Raji (cell line): Measurements from ENCODE around the gene HMCN1.

ENCODE experiments used
- POLR2A ChIP-seq: IDR thresholded peaks from 2 replicates; pipeline ENCODE4 v1.6.1; 2011; ENCODE audit warnings: low read depth, low read length, control low read depth; ENCODE audit not compliant: insufficient read depth

Gene HMCN1

DNA sequence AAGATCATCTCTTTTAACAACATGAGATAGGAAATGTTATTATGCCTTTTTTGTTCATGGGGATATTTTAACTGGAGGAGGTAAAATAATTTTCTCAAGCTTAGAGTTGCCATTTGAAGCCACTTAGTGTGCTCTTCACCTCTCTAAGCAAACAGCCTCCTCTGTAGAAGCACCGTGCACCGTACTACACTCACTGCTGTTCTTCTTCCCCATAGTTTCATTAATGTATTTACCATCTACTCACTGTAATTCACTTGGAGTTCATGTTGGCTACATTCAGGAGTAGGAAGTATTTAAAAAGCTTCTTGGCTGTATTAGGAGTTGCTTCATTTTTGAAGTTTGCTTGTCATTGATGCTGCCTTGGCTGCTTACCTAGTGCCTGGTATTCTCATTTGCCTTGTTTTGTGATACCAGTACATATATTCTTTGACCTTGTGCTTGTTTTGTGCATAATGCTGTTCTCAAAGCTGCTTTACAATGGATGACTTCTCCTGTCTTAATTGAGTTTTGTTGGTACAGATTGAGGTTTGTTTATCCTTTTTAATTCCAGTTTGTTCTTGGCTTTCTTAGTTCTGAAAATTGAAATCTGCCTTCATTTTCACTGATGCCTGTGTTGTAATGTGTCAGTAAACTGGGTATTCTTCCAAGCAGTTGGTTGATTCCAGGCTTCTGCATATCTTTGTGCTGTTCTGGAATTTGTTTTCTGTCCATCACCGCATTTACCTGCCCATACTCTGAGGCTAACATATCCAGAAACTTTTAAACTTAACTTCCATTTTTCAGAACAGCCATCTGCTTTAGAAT lies 240.4 kb downstream of the HMCN1 start:
- TF ChIP-seq POLR2A, result no peak

DNA sequence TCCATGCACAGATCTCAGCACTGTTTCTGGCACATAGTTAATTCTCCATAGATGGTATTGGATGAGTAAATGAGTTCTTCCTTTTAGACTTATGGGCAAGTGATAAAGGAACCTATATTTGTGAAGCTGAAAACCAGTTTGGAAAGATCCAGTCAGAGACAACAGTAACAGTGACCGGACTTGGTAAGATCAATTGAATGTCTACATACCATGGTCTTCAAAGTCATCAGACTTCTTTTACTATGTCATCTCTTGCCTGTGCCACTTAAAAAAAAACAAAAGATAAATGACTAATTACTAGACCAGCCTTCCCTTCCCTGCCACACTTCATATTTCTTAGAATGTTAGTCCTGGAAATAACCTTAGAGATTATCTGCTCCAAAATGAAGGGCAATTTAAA lies 246.7 kb downstream of the HMCN1 start:
- TF ChIP-seq POLR2A, result no peak

DNA sequence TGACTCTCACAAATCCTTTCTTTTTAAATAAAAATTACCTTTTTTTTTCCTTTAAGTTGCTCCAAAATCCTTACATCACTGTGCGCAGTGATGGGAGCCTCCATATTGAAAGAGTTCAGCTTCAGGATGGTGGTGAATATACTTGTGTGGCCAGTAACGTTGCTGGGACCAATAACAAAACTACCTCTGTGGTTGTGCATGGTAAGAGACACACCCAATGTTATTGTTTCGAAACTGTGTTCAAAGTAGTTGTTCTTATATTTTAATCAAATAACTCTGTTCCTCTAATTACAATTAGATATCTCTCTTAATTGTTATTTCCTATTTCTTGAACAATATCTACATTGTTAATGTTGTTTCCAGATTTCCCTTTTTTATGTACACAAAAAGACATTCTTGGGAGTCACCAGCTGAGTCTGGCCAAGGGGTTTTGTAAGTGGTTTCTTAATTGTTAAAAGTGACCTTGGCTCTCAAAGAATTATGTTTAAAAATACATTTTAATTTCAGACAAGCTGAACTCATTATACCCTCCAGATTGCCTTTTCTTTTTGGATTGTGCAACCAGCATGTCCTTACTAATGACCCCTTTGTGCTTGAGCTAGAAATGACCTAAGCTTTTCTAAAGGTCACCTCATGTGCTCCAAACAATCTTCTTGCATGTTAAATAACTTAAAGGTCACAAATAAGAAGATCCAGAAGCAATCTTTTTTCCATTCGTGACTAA lies 250.1 kb downstream of the HMCN1 start:
- no peak for TF ChIP-seq POLR2A

DNA sequence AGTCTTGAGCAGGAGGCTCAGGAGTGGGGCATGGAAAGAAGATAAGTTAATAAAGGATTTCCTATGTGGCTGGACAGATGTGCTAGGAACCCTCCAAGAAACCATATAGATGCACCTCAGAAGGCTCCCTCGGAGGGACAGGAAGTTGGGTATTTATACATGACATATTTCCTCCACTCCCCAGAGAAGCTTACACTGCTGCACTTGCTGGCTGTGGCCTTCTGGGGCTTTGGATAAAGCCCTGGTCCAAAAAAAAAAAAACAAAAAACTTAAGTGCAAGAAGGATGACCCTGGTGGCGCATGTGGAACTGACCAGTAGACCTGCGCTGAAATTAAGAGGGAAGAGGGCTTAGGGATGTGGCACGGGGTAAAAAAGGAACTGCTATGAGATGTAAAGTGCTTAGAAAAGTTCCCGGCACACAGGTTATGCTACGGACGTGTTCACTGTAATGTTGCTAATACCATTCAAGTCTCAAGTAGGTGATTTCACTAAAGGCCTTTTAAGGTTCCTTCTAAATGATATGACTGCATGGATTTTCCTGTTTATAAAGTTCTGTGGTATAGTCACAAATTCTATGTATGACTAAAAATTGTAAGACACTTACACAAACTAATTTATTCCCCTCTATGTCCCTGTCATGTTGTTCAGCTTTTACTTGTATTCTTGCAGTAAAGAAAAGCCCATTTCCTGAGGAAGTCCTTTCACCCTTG lies 253.6 kb downstream of the HMCN1 start:
- TF ChIP-seq POLR2A, result no peak

DNA sequence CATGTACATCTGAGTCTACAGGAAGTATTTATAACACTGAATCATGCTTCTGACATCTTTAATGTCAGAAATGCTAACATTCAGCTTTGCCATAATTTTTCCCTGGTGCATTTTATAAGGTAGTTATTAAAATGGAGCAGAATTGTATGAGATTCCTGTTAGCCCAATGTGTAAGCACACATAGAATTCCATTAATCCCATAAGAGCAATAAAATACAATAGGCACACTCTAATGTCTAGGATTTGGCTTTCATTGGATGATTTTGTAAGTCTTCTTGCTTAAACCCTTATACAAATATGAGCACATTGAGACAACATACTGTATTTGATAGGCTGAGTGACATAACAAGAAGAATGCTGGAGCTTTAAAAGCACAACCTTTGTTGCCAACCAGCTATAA lies 256.4 kb downstream of the HMCN1 start:
- no peak for TF ChIP-seq POLR2A

DNA sequence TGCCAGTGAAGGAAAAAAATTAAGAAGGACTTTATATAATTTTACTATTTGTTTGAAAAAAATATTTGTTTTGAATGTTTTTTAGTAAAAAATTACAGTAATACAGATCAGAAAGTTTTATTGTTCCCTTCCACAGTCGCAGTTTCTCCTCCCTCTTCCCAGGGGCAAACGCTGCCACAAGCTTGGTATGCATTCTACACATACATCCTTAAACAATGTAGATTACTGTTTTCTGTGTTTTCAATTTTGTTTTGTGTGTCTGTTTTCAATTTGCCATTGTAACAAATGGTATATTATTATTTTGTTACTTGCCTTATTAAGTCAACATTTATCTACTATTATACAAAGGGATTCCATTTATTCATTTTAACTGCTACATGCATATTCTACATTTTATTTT lies 257.1 kb downstream of the HMCN1 start:
- no peak for TF ChIP-seq POLR2A

DNA sequence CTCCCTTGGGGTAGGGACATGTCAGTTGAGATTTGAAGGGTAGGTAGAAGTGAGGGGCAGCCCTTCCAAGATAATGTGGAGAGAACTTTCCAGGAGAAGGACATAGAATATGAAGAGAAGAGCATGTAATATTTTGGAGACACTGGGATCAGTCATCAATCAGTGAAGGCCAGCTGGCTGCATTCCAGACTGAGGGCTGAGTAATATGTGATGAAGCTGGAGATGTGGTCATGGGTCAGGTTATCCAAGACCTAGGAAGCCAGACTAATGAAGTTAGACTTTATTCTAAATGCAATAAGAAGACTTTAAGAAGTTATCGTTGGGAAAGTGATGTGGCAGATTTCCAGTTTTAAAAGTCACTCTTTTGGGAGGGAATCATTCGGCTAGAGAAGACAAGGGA lies 262.0 kb downstream of the HMCN1 start:
- no peak for TF ChIP-seq POLR2A

DNA sequence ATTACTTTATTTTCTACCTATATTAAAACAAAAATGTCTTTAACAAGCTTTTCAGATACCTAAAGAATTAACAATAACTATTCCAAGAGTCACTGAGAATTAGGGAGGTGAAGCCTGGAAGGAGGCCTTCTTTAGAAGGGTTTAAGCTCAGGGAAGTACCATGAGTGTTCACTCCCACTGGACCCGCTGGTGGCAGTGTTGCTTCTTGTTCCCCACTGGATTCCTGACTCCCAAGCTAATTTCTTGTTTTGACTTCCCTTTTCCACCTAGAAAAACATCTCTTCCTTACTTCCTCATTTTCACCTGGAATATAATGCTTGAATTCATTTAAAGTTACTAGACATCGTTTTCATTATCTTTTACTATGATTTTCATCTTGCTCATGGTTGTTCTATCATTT lies 264.2 kb downstream of the HMCN1 start:
- no peak for TF ChIP-seq POLR2A

DNA sequence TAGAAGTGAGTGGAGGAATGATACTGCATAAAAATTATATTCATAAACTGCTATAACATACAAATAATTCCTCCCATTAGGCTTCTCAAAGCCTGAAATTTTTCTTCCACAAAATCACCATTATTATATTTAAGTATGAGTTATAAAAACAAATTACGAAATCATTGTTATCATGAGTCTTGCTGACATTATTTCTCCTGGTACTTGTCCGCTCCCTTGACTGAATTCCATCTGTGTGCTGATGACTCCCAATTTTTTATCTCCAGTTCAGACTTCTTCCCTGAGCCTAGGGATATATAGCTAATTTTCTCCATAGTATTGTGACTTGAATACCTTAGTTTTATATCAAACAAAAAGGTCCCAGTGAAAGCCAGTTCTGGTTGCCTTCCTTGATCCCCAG lies 268.2 kb downstream of the HMCN1 start:
- no peak for TF ChIP-seq POLR2A

DNA sequence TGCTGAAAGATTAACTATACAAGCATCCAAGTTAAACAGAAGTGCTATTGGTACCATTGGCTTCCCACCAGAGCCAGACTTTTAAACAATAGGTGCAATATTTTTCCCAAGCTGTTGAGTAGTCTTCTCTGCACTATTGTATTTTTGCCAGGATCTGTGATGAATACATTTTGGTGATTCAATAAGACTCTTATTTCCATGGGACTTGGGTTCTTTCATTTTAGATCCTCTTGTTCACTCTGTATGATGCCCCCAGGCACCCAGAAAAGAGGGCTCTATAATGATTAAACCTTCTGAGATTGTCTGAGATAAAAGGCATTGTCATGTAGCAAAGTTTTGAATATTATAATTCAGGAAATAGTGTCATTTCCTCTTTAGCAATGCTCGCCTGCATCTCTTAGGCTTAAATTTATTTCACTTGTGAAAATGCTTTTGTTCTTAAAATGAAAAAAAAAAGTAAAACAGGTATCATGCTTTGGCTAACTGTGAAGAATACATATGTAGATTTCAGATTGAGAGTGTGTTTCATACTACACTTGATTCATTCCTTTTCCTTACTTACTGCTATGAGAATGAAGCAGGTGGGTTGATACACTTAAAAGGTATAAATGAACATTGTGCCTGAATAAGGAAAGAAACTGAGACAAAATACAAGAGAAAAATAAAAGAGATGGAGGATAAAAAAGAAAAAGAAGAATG lies 275.0 kb downstream of the HMCN1 start:
- TF ChIP-seq POLR2A, result no peak

DNA sequence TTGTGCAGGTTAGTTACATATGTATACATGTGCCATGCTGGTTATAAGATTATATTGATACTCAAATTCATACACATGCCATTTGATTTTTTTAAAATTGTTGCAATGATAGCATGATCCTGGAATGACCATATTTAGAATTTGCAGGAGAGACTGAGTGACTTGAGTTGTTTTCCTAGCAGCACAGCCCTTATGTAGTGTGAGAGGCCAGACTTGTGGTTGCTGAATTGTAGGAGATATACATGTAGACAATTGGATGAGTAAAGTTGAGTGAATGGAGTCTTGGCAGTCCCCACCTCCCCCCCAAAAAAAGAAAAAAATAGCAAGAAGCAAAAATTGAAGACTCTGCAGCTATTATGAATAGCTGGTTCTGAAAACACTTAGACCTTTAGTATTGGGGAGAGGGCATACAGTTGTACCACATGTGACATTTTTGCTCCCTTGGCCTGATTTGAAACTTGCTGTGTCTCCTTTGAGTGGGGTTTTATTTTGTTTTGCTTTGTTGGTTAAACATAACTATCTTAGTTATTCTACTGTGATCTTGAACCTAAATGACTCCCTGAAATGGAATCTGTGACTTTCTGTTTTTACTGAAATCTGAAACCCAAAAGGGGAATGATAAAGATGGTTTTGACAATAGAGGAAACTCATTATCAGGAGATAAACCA lies 280.3 kb downstream of the HMCN1 start:
- TF ChIP-seq POLR2A, result no peak

DNA sequence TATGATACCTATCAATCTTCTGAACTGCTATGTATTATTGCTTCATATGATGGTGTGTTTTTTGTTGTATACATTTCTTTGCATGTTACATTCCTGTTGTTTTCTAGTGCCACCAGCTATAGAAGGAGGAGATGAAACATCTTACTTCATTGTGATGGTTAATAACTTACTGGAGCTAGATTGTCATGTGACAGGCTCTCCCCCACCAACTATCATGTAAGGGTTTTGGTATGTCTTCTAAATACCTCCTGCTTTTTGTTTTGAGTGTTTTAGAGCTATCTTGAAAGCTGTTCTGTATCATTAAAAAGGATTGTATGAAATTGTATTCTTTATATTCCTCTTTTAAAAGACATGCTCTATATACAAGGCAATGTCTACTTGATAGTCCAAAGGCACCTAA lies 282.7 kb downstream of the HMCN1 start:
- no peak for TF ChIP-seq POLR2A

DNA sequence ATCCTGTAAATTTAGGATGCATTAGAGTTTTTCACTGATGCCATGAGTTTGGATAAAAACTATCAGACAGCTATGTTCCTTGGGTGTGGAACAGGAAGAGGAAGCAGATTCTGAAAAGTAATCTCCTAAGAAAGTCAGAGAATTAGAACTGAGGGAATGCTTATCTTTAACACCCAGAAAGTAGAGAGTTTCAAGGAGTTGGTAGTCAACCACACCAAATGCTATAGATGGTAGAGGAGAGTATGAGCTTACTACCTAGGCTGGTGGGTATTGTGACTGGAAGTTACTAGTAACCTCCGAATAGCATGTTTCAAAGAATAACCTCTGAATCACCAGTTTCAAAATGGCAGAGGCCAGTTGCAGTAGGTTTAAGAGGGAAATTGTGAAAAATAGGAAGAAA lies 288.0 kb downstream of the HMCN1 start:
- TF ChIP-seq POLR2A, result no peak

DNA sequence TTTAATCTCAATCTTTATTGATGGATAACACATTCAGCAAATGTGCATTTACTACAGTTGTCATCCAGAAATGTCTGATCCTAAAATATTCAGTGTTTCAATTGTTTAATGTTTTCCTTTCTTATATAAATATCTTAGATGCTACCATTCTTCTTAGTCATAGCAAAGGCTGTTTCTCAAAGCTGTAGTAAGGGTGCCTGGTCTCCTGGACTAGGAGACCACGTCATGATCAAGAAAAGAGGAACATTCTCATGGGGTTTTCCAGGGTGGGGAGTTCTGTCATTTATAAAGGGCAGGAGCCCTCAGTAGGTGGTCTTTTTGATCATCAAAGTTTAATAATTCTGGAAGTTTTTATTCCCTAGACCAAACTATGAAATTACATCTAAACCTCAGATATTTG lies 292.8 kb downstream of the HMCN1 start:
- TF ChIP-seq POLR2A, result no peak

DNA sequence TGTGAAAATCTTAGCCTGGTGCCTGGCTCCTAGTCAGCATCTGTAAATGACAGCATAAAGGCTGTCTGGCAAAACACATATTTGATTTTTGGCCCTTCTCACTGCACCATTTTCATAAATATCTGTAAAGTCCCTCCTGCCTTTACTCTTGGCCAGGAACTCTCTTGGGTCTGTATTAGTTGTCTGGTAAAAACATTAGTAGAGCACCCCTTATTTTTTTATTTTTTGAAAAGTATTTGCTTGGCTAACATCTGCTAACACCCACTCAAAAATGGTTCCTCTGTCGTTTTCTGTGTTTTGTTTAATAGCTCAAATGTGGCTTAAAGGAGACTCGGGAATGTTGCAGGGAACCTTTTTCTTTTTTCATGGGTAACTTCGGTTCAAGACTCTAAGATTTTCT lies 293.4 kb downstream of the HMCN1 start:
- TF ChIP-seq POLR2A, result no peak
